Chondrocyte (in vitro differentiated cells): Measurements from ENCODE around the gene JADE1. TPM values are rescaled to one million over a fixed set of nuclear protein-coding genes. Genes with fewer than 3 reads are reported as not detected.

Experiments
- DNase-seq: peaks from one replicate; pipeline ENCODE4 v3.0.0; 2021; ENCODE audit warnings: mixed read lengths, low spot score
- H3K27ac Mint-ChIP-seq: one replicate; pipeline ENCODE4 v1.8.0; 2021; ENCODE audit warnings: mild to moderate bottlenecking, moderate library complexity, mixed read lengths; ENCODE audit not compliant: unreplicated experiment
- H3K27me3 Mint-ChIP-seq: 2 replicates; pipeline ENCODE4 v1.8.0; 2021; ENCODE audit warnings: low read depth, mixed read lengths
- H3K36me3 Mint-ChIP-seq: 2 replicates; pipeline ENCODE4 v1.8.0; 2021; ENCODE audit warnings: low read depth, mixed read lengths
- H3K4me1 Mint-ChIP-seq: 2 replicates; pipeline ENCODE4 v1.8.0; 2021; ENCODE audit warnings: low read depth, mild to moderate bottlenecking, mixed read lengths
- H3K4me3 Mint-ChIP-seq: one replicate; pipeline ENCODE4 v1.8.0; 2021; ENCODE audit warnings: mild to moderate bottlenecking, moderate library complexity, mixed read lengths; ENCODE audit not compliant: unreplicated experiment
- H3K9me3 Mint-ChIP-seq: 2 replicates; pipeline ENCODE4 v1.8.0; 2021; ENCODE audit warnings: low read depth, mixed read lengths
- total RNA-seq: library from RNA; stranded (reverse); gene quantifications from 3 replicates; pipeline ENCODE4 v1.2.1, GENCODE V29; 2021
- TF ChIP-seq, protein P1 (sequence below): fragments of 200-600 bp; sonication (generic); IDR thresholded peaks from 2 replicates; pipeline ENCODE4 v1.5.0; 2021; ENCODE audit warnings: antibody characterized with exemption, mild to moderate bottlenecking, moderate library complexity

The JADE1 gene
- total RNA-seq, 1 donor from 2014 or later: 34.0 TPM

DNA sequence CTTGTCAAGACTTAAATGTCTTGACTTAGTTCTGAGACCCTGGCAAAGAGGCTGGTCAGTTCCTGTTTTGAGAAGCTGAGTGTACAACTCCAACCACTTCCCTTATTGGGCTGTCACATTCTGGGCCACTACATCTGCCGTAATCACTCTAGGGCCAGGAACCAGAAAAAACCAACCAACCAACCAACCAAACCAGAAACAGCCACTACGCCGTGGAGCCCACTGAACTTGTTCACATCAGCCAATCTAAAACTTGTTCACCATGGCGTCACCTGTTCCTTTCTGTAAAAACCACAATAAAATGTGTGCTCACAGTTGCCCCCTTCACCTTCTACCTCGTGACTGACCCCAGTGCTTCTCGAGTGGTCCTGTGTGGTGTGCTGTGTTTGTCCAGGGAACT, 107.3 kb downstream of the JADE1 start:
- no peaks in the 10 kb centered on the region for H3K27me3 Mint-ChIP-seq
- no peak overlapping the region for H3K27ac Mint-ChIP-seq
- TF ChIP-seq, protein P1, sequence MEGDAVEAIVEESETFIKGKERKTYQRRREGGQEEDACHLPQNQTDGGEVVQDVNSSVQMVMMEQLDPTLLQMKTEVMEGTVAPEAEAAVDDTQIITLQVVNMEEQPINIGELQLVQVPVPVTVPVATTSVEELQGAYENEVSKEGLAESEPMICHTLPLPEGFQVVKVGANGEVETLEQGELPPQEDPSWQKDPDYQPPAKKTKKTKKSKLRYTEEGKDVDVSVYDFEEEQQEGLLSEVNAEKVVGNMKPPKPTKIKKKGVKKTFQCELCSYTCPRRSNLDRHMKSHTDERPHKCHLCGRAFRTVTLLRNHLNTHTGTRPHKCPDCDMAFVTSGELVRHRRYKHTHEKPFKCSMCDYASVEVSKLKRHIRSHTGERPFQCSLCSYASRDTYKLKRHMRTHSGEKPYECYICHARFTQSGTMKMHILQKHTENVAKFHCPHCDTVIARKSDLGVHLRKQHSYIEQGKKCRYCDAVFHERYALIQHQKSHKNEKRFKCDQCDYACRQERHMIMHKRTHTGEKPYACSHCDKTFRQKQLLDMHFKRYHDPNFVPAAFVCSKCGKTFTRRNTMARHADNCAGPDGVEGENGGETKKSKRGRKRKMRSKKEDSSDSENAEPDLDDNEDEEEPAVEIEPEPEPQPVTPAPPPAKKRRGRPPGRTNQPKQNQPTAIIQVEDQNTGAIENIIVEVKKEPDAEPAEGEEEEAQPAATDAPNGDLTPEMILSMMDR: no peak
- H3K9me3 Mint-ChIP-seq: peaks cover 20% of the 10 kb centered on the region
- peaks cover 8% of the 10 kb centered on the region for H3K36me3 Mint-ChIP-seq
- no peak overlapping the region for H3K4me3 Mint-ChIP-seq
- H3K4me1 Mint-ChIP-seq: peaks cover 14% of the 10 kb centered on the region
- no peak for DNase-seq

DNA sequence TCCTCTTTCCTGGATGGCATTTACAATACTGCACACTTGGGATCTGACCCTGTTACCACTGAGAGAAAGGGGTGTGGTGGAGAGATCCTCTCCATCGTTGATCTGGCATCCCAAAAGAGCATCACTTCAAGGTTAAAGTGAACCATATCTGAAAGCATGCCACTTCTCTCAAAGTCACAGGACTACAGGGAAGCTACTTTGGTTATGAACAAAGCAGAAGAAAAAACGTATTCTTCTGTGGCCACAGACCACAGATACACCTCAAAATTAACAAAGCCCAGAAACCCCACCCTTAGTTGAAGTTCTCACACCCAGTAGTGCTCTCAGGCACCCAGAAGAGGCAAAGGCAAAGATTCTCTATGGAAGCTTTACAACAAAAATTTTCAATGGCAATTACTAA, 108.3 kb downstream of the JADE1 start:
- peaks cover 11% of the 10 kb centered on the region for H3K36me3 Mint-ChIP-seq
- no peak overlapping the region for H3K27ac Mint-ChIP-seq
- H3K27me3 Mint-ChIP-seq: no peaks in the 10 kb centered on the region
- no peak overlapping the region for H3K4me3 Mint-ChIP-seq
- TF ChIP-seq, protein P1: no peak
- peaks cover 24% of the 10 kb centered on the region for H3K9me3 Mint-ChIP-seq
- DNase-seq: no peak
- H3K4me1 Mint-ChIP-seq: peaks cover 14% of the 10 kb centered on the region

DNA sequence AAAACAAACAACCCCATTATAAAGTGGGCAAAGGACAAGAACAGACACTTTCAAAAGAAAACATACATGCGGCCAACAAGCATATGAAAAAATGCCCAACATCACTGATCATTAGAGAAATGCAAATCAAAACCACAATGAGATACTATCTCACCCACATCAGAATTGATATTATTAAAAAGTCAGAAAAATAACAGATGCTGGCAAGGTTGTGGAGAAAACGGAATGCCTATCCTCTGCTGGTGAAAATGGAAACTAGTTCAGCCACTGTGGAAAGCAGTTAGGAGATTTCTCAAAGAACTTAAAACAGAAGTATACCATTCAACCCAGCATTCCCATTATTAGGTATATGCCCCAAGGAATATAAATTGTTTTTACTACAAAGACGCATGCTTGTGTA, 112.5 kb downstream of the JADE1 start:
- Mint-ChIP-seq H3K27ac (no peak overlapping the region), H3K4me3 (no peak overlapping the region), H3K36me3 (peaks cover 23% of the 10 kb centered on the region), H3K4me1 (peaks cover 8% of the 10 kb centered on the region), H3K9me3 (peaks cover 36% of the 10 kb centered on the region), H3K27me3 (no peaks in the 10 kb centered on the region)
- TF ChIP-seq, protein P1: no peak
- DNase-seq: no peak
